Astrocyte of the cerebellum (primary cell): ENCODE measurements around the gene KCNK10.

Experiments used
- DNase-seq: peaks from one replicate; pipeline ENCODE4 v3.0.0-alpha.2; 2011; ENCODE audit warnings: low read depth
- H3K4me3 ChIP-seq: 2 replicates; pipeline ENCODE4 v1.5.1; 2011; ENCODE audit warnings: mild to moderate bottlenecking, low read depth, low read length, moderate library complexity
- in situ Hi-C: cut with HindIII; loops from 2 replicates; pipeline ENCODE4 v1.10.0; 2017; ENCODE audit warnings: low sequenced_read_pairs
- TF ChIP-seq, protein P1 (sequence below): IDR thresholded peaks from 2 replicates; pipeline ENCODE4 v1.5.1; 2012; ENCODE audit warnings: low read length, low read depth, moderate library complexity, mild to moderate bottlenecking; ENCODE audit errors: missing control alignments

KCNK10 gene

DNA sequence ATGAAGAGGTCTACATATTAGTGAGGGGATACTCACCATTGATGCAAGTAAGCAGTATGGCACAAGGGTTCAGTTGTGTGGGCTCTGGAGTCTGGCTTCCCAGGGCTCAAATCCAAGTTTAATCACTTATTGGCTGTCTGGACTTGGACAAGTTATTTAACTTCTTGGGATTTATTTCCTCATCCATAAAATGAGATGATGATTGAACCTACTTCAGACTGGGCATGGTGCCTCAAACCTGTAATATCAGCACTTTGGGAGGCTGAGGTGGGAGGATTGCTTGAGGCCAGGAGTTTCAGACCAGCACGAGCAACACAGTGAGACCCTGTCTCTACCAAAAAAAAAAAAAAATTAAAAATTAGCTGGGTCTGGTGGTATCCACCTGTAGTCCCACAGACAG is 67.9 kb downstream of the KCNK10 start:
- TF ChIP-seq, protein P1, sequence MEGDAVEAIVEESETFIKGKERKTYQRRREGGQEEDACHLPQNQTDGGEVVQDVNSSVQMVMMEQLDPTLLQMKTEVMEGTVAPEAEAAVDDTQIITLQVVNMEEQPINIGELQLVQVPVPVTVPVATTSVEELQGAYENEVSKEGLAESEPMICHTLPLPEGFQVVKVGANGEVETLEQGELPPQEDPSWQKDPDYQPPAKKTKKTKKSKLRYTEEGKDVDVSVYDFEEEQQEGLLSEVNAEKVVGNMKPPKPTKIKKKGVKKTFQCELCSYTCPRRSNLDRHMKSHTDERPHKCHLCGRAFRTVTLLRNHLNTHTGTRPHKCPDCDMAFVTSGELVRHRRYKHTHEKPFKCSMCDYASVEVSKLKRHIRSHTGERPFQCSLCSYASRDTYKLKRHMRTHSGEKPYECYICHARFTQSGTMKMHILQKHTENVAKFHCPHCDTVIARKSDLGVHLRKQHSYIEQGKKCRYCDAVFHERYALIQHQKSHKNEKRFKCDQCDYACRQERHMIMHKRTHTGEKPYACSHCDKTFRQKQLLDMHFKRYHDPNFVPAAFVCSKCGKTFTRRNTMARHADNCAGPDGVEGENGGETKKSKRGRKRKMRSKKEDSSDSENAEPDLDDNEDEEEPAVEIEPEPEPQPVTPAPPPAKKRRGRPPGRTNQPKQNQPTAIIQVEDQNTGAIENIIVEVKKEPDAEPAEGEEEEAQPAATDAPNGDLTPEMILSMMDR = no peak
- in situ Hi-C loops = no loop called here
- no peak overlapping the region for H3K4me3 ChIP-seq
- DNase-seq = no peak

DNA sequence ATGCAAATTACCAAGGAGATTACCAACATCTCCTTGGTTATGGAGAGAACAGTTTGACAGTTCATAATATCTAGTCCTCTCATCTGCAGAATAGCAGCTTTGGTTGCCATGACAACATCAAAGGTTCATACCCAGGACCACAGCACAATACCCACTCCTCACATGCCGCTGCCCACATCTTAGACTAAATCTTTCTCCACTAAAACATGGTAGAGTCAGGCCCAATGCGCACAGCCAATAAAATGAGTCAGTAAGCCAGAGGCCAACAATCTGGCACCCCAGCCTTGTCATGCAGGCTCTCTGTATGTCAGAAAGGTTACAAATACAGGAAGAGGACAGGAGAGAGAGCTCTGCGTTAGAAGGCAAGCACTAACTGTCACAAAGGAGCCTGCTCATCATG is 70.6 kb downstream of the KCNK10 start:
- TF ChIP-seq, protein P1 = no peak
- in situ Hi-C loops = no loop called here
- DNase-seq = no peak
- H3K4me3 ChIP-seq = no peak overlapping the region

DNA sequence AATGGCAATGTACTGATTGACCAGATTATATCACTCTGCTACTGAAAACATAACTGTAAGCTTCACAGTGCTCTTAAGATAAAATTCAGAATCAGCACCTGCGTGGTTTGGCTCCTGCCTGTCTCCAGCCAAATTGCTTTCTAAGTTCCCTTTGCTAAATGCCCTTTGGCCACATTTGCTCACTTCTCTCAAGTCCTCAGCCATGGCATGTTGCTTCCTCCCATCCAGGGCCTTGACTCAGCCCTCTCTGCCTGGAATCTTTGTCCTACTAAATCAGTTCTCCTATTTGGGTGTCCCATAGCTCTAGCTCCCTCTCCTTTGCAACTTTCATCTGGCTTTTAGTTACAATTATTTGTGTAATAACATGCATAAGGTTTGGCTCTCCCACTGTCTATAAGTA is 71.4 kb downstream of the KCNK10 start:
- DNase-seq = no peak
- in situ Hi-C loops = no loop called here
- TF ChIP-seq, protein P1 = no peak
- H3K4me3 ChIP-seq = no peak overlapping the region

DNA sequence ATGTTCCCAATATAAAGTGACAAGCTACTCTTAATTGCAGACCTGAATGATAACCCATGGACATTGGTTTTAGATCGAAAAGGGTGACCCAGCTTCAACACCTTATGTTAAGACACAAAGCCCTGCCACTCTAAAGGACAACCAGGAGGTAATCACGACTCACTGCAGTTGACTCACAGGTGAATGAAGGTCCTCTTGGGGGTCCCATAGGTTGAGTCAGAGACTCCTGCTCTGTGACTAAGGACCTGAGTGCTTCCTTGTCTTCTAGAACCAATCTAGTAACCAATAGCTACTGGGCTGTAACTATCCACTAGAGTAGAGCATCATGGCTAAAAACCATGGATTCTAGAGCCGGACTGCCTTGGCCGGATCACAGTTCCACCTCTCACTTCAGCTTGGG is 73.8 kb downstream of the KCNK10 start:
- TF ChIP-seq, protein P1 = no peak
- DNase-seq = no peak
- H3K4me3 ChIP-seq = no peak overlapping the region
- in situ Hi-C loops = no loop called here

DNA sequence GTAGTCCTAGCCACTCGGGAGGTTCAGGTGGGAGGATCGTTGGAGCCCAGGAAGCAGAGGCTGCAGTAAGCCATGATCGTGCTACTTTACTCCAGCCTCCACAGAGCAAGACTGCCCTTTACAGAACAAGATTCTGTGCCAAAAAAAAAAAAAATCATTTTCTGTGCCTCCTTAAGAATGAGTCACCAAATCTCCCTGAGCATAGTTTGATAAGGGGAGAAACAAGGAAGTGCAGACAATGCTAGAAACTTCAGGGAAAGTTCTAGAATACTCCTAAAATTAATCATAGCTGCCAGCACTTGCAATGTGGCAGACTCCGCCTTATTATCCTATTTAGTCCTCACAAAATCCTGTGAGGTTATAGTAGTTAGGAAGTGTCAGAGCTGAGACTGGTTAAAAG is 74.5 kb downstream of the KCNK10 start:
- in situ Hi-C loops = no loop called here
- TF ChIP-seq, protein P1 = no peak

DNA sequence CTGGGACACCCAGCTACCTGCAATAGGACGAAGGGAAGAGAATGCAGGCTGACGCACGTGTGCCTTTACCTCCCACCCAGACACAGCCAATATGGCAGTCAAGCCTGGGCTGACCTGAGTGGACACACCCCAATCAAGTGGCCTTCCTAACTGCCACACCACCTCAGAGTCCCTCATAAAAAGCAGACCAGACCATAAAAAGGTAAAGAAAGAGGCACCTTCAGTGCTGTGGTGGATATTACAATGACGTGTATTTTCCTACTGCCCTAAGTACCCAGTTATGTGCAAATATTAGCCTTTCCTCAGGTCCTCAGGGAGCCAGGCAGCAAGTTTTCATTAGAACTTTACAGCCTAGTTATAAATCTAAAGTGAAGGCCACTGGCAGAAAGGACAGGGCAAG is 75.8 kb downstream of the KCNK10 start:
- TF ChIP-seq, protein P1 = no peak
- in situ Hi-C loops = no loop called here
- DNase-seq = no peak
- no peak overlapping the region for H3K4me3 ChIP-seq

More for the DNA sequence above, 74.5 kb downstream of the KCNK10 start:
- H3K4me3 ChIP-seq = no peak overlapping the region
- no peak for DNase-seq

DNA sequence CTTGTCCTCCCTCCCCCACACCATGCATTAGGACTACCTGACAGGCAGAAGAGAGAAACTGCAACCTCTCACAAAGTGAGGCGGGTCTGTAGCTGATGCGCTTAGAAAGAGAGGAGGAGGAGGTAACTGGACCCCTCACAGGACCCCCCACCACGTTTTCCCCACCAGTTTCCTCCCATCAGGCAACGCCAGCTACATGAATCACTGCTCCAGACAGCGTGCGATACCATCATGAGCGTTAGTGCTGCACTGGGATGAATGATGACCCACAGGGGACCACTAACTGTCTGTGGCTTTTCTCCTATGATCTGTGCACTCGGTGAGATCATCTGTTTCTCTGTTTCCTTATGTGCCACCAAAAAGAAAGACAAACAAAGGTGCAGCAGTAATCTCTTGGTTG is 77.7 kb downstream of the KCNK10 start:
- in situ Hi-C loops = no loop called here
- no peak for DNase-seq
- TF ChIP-seq, protein P1 = no peak
- no peak overlapping the region for H3K4me3 ChIP-seq
